ENCODE data around the gene FLNB.
A peak's percentile ranks its signal among the peaks of the same experiment; 100 is the strongest.

The FLNB gene

DNA sequence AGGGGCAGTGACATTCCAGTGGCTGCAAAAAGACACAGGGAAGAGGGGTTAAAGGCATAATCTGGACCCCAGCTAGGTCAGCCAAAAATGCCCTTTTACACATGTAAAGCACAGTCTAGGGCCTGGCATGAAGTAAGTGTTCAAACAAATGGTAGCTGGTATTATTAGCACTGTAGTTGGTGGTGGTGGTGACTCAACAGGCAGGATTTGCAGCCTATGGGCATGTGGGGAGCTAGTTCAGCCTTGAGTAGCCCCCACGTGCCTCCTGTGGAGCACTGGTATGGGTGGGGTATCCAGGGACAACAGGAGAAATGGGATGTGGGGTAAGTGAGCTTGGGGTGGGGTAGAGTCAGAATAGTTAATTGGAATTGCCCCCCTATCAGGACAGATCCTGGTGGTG lies 175.0 kb downstream of the FLNB start:
- no peak for DNase-seq

DNA sequence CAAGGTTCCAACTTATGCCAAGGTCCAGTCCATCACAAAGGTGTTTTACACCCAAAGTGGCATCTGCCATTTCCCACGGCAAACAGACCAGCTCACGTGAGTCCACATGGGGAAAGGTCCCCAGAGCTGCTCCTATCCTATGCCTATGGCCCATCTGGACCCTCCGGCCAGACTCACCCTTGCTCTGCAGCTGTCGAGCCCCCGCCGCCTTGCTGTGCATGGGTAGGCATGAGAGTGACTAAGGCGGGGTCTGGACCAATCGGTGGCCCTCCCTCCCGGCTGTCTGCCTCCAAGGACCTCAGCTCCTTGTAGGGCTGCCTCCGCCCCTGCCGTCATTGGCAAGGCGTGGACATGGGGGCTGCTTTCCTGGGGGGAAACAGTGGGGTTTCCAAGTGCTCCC lies 175.7 kb downstream of the FLNB start:
- no peak for DNase-seq

DNA sequence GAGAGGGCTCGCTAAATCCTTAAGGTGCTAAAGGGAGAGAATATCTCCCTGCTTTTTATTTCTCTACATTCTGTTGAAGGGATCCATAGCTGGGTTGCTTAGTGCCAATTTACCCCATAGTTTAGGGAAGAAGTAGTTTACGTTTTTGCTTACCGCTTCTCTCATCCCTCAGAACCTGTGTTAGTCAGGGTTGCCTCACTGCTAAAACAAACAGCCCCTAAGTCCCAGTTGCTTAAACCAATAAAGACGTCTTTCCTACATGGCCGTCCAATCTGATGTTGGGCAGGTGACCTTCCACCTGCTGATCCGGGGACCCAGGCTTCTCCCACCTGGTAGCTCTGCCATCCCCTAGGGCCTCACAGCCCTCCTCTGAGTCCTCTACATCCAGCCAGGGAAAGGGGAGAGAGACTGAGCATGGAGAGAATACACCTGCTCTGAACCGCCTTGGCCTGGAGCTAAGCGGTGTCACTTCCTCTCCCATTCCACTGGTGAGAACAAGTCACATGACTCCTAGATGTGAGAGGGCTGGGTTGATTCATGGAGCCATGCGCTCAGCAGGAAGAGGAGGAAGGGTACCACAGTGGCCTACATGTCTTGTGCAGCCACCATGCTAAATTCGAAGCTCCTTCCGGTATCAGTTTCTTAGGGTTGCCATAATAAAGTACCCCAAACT lies 176.2 kb downstream of the FLNB start:
- no peak for DNase-seq

DNA sequence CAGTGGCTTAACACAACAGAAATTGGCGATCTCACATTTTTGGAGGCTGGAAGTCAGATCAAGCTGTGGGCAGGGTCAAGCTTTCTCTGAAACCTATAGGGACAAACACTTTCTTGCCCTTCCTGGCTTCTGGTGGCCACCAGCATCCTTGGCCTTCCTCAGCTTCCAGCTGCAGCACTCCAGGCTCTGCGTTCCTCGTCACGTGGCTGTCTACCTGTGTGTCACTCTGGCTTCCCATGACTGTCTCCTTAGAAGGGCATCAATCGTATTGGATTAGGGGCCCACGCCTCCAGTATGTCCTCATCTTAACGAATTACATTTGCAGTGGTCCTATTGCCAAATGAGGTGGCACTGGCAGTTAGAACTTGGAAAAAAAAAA lies 176.7 kb downstream of the FLNB start:
- no peak for DNase-seq

DNA sequence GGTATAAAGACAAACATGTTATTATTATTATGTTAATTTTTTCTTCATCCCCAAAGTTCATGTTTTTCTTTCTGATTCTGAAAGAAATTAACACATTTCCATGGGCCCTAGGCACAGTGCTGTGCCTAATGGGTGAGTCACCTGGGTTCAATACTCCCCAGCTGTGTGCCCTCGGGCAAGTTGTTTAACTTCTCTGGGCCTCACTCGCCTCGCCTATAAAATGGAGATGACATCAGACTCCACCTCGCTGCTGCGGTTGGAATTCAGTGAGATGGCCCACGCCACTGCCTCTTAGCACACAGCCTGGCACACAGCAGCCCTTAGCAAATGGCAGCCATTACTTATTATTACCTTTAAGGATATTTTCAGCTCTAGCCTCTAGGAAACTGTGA lies 179.9 kb downstream of the FLNB start:
- no peak for DNase-seq

DNA sequence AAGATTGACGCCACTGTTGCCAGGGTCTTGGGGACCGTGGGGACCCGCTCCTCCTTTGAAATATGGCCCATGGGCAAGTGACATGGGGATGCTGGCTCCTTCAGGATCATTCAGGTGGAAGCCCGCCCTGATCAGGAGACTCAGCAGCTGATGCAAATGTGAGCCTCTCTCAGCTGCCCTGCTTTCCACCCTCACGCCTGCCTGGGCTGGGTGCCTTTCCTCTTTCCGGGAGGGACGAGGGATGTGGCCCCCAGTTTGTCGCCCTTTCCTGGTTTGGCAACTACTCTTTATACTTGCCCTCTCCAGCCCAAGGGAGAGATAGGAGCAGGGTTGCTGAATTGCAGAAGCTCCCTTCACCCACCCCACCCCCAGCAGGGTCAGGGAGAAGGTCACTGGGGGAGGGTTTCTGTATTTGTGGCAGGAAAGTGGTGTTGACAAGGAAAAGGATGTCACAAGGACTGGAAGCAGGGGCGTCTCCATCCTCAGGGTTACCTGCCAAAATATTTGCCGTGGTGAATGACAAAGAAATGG lies 180.8 kb downstream of the FLNB start:
- peak; percentile 28 to 70 (median 61) for DNase-seq

DNA sequence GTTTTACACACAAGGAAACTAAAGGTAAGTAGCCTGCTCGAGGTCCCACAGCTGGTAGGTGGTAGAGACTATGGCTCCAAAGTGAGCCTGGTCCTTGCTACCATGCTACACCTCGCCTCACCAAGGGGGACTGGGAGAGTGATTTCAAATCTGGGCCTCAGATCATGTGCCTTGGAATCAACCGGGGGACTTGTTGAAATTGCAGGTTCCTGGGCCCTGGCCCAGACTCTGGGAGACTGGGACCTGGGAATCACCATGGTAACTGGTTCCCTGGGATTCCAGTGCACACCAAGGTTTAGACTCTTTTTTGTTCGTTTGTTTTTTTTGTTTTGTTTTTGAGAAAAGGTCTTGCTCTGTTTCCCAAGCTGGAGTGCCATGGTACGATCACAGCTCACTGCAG lies 181.5 kb downstream of the FLNB start:
- DNase-seq: no peak

DNA sequence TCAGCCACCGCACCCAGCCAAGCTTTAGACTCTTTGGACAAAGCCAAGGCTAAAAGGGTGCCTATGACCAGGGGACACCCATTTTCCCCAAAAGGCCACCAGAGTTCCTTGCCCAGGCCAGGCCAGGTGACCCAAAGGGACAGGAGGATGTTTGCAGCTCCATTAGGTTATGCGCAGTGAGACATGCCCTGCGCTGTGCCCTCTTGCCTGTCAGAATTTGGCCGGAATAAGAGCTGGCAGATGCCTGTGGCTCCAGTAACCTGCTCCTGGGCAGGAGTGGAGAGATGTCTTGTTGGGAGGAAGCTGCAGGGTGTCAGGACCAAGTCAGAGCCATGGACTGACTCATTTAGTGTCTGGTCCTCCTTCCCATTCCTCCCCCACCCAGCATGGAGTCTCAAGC lies 182.1 kb downstream of the FLNB start:
- DNase-seq: no peak

DNA sequence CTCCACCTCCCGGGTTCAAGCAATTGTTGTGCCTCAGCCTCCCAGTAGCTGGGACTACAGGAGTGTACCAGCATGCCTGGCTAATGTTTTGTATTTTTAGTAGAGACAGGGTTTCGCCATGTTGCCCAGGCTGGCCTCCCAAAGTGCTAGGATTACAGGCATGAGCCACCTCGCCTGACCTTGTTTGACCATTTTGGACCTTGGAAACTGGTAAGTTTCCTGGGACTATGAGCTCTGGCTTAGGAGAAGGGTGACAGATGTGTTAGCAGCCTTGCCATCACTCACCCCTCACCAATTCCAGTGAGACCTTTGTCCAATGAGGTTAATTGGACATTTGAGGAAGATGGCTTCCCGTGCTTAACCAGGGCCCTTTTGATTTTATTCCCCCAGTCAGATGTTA lies 182.7 kb downstream of the FLNB start:
- no peak for DNase-seq

DNA sequence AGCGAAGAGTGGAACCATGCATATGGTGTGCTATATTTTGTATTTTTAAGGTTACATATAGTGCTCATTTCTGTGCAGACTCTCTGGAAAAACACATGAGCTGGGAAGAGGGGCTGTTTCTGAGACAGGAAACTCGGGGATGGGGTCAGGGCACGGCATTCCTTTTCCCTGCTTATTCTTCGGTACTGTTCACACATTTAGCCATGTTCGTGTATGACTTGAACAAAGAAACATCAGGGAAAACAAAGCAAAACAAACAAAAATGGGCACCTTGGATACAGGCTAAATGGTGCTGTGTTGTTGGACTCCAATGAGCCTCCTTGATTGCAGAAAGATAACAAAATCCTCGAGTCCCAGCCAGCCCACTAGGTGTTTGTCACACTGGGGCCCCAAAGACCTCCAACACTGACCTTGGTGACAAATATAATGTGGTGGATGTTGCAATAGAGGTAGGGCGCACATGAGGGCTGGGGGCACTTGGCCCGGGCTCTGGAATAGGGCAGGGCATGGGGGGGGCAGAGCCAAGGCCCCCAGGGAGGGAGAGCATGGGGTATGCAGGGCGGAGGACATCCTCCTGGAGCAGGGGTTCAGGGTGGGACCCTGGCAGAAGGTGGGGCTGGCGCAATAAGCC lies 183.3 kb downstream of the FLNB start:
- DNase-seq: no peak

DNA sequence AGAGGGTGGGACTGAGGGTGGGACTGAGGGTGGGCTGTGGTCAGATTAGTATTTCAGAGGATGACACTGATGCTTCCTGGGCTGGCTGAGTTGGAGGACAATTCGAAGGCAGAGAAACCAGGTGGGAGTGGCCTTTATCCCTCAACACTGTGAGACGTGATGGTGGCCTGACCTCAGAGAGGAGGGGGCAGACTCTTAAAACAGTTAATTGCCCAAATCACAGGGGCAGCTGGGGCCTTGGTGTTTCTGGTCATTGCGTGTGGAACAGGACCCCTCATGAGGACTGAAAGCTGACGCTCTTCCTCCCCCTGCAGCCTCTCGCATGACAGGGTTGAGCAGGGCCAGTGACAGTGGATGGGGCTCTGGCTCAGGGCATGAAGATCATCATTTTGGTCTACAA lies 183.8 kb downstream of the FLNB start:
- DNase-seq: no peak

DNA sequence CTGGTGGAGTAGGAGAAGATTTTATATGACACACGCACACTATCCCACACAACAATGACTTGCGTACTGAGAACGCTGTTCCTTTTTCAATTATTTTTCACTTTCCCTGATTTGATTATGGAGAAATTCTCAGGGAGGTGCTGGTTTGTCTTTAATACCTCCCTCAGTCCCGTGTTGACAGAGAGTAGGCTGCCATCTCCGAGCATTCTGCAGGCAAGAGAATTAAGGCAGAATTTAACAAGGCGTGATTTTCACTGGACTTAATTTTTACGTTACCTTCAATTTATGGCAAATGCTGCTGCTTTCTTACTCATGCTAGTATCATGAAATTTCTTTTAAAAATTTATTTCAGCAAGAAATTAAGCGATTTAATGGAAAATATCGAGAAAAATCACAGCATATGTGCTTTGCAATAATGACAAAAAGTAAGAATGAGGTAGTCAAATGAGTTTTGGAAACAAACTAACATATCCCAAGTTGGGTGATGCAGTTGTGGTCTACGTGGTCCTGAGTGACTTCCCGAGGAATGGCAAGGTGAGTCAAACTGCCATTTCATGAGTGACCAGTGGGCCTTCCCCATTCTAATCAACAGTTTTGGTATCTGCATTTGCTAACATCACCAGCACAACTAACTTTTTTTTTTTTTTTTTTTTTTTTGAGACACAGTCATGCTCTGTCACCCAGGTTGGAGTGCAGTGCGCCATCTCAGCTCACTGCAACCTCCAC lies 185.6 kb downstream of the FLNB start:
- DNase-seq: no peak

DNA sequence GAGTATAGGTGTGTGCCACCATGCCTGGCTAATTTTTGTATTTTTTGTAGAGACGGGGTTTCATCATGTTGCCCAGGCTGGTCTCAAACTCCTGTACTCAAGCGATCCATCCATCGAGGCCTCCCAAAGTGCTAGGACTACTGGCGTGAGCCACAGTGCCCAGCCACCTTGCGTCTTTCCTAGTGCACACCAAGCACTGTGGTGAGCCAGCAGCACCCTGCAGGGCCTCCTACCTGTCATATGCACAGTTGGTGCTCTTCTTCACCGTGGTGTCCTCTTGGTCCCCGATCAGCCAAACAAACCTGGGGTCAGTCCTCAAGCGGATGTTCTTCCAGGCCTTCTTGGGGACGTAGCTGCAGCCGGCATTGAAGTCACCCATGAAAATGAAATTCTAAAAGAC lies 189.4 kb downstream of the FLNB start:
- DNase-seq: no peak

DNA sequence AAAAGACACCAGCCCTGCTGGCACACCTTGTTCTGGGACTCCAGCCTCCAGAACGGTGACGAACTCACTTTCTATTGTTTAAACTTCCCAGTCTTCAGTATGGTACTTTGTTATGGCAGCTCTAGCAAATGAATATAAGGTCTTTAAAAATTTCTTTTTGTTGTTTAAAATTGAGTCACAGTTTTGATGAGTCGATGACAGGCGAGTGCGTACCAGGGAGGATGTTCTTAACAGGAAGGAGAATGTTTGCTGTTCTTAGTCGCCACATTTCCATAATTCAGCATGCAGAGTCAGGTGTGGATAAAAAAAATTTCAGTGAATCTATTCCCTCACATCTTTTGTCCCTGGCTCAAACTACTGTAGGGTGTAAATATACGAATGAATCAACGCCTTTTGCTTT lies 190.1 kb downstream of the FLNB start:
- no peak for DNase-seq

DNA sequence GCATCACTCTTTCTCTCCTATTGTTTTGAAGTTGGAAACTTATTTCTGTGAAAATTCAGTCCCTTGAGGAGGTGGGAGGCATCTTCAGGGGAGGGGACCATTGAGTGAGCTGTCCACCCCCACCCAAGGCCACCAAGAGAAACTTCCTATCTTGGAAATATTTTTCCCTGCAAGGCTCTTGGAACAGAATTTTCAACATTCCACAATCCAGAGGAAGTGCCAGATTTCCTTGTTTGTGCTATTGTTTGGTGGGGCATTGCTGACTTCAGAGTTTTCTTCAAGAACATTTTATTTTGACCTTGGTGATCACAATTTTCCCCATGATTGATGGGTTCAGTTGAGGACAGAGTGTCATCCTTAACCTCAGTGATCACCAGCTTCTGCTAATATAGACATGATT lies 190.6 kb downstream of the FLNB start:
- DNase-seq: no peak

DNA sequence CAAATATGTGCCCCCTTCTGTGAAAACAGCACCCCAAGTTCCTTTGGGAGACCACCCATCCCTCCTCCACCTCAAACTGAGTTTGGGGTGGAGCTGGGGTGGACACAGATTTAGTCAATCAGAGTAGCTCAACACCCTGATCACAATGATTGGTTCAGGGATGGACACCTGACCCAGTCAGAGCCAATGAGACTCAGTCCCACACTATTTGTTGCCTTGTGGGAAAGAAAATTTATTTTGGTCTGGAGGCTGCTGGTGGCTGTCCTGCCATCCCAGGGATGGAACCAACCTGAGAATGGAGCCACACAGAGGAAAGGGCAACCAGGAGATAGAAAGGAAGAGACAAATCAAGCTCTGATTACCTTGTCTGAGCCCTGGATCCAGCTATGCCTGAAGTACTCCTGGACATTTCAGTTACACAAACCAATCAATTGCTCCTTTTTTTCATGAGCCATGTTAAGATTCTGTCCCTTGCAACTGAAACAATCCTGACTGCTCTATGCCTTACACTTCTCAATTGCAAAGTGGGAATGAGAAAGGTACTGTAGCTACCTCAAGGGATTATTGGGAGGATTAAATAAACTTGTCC lies 192.0 kb downstream of the FLNB start:
- no peak for DNase-seq

DNA sequence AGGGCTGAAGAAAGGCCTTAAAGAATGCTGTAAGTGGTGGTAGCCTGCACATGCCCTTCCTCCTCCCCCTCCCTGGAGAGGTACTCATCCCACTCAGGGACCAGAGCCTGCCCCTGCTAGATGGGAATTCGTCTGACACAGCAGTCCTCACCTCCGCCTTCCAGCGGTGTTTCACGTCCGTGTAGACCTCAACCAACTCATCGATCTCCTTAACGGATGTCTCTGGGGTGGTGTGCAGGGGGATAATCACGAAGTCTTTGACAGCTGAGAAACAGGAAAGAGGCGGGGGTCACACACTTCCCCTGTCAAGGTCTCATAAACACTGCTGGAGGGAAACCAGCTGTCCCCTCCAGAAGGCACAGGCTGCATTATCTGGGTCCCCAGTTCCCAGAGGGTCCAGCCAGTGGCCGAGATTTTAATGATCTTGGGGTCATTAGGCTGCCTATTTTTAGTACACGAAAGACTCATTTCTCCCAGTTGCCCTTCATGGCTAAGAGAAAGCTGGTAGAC lies 192.7 kb downstream of the FLNB start:
- DNase-seq: no peak

DNA sequence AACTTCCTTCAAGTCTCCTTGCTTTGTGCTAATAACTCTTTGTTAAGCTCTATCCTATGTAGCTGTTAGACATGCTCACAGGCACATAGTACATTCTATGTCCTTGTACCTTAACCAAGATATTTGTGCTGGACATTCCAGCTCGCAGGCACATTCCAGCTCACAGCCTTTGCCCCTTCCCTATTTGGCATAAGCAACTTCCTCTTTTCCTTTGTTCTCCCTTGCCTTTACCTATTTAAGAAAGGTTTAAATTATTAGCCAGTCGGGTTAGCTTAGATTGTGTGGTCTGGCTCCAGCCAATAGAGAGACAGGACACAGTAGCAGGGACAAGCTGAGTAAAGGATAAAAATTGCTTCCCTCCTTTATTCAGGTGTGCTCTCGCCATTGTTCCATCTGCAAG lies 193.2 kb downstream of the FLNB start:
- DNase-seq: peak in 3 of 4 experiments; percentile 27 to 31 (median 30)

DNA sequence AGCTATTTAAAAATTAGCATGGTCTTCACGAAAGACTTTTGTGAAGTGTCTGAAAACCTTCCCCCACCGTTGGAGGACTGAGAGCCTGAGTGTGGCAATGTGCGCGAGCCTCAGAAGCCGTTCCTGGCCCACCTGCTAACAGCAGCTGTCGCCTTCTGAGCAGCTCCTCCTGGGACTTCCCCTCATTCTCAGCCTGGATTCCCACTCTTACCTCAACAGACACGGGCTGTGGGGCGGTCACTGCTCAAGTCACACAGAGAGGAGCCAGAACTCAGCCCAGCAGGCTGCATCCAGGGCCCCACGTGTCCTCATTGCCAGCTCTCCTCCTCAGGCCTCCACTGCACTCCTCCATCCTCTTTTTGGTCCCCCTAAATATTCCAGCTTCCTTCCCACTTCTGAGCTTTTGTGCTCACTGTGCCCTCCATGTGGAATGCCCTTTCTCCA lies 194.7 kb downstream of the FLNB start:
- no peak for DNase-seq

DNA sequence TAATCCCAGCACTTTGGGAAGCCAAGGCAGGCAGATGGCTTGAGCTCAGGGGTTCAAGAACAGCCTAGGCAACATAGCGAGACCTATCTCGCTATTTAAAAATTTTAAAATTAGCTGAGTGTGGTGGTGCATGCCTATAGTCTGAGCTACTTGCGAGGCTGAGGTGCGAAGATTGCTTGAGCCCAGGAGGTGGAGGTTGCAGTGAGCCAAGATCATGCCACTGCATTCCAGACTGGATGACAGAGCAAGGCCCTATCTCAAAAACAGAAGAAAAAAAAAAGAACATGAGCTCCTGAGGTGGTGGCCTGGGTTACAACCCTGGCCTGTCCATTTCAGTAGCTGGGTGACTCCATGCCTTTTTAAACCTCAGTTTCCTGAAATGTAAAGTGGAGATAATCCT lies 195.3 kb downstream of the FLNB start:
- no peak for DNase-seq

DNA sequence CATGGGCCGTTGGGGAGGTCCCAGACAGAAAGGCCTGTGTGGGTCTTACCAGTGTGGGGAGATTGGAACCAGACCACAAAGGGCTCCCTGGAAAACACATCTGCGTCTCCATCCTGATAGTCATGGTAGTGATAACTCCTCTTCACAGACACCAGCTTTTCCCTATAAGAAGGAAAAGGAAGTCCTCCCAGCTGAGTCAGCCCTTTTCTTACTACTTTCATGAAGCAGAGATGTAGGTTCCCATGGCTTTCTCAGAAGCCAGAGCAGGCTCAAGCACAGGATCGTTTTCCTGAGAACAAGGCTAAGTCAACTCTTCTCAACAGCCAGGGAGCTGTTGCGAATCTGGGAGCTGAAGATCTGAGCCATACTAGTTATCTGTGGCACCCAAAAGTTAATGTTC lies 196.5 kb downstream of the FLNB start:
- DNase-seq: peak; percentile 31 to 66 (median 54)

DNA sequence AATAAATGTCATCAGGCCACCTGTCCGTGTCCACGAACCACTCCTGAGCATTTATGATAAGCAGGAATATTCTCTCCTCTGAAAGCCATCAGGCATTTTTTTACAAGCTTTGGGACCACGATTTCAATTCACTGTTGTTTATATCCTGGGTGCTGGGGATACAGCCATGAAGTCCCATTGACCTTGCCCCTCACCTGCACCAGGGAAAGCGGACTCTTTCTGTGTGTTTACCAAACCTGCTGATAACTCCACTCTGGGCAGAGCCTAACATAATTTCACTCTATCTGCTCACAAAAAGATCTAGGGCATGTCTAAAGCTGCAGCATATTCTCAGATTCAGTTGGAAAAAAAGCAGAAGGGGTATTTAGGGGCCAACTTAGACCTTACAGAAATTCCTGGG lies 197.8 kb downstream of the FLNB start:
- no peak for DNase-seq

DNA sequence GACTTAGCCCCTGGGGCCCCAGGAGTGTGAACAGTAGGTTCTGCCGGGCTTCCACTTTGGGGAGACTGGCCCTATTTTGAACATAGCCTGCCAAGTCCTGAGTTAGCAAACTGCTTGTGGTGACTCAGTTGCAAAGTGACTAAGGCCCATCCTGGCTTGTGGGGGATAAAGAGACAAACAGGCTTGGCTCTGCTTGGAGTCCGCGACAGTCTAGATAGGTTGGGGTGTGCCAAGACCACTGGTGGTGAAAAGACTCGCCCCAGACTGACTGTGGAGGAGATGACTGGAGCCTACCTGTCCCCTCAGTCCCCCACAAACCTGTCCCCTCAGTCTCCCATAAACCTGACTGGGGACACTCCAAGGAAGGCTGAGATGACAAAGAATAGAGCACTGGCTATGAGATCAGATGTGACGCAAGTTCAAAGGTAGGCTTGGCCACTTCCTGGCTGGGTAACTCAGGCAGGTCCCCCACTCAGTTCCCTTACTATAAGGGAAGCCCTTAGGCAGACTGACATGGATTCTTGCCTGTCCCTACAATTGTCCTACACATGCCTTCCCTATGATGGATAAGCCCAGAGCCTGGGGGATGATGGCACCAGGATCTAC lies 198.3 kb downstream of the FLNB start:
- DNase-seq: peak; percentile 41 to 82 (median 60)

Data from suppressor macrophage (primary cell).